Measurements from ENCODE around the gene GJB2. TPM values are rescaled to one million over a fixed set of nuclear protein-coding genes. Genes with fewer than 3 reads are reported as not detected.

The GJB2 gene
- total RNA-seq, 4 donors from 2014 or later, result 32.8 to 129 (median 77.5) TPM

DNA sequence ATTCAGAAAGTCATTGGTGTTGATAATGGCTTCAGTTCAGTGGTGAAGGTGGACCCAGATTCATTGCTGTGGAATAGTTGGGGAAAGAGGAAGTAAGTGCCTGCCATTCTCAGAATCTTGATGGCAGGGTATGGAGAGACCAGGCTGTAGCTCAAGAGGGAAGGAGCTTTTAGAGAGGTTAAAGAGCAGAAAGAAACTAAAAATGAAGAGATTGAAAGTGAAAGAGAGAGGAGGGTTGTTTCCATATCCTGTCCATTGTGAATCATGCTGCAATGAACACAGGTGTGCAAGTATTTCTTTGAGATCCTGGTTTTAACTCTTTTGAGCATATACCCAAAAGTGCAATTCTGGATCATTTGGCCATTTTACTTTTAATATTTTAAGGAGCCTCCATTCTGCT is 26.8 kb upstream of the GJB2 start:
- DNase-seq (ENCODE audit: low spot score in 2 of 2), result no peak
- Histone ChIP-seq H3K27ac (no peak overlapping the region), H3K9me3 (no peaks in the 10 kb centered on the region), H3K4me1 (no peaks in the 10 kb centered on the region), H3K4me3 (no peak overlapping the region), H3K36me3 (no peaks in the 10 kb centered on the region), H3K27me3 (no peaks in the 10 kb centered on the region)
- no peak for TF ChIP-seq POLR2AphosphoS5 (IDR thresholded peaks at IDR 0.05)
- no peak for TF ChIP-seq POLR2A (IDR thresholded peaks at IDR 0.05)
- no peak for TF ChIP-seq EP300 (IDR thresholded peaks at IDR 0.05)
- TF ChIP-seq, protein P1, sequence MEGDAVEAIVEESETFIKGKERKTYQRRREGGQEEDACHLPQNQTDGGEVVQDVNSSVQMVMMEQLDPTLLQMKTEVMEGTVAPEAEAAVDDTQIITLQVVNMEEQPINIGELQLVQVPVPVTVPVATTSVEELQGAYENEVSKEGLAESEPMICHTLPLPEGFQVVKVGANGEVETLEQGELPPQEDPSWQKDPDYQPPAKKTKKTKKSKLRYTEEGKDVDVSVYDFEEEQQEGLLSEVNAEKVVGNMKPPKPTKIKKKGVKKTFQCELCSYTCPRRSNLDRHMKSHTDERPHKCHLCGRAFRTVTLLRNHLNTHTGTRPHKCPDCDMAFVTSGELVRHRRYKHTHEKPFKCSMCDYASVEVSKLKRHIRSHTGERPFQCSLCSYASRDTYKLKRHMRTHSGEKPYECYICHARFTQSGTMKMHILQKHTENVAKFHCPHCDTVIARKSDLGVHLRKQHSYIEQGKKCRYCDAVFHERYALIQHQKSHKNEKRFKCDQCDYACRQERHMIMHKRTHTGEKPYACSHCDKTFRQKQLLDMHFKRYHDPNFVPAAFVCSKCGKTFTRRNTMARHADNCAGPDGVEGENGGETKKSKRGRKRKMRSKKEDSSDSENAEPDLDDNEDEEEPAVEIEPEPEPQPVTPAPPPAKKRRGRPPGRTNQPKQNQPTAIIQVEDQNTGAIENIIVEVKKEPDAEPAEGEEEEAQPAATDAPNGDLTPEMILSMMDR (IDR thresholded peaks at IDR 0.05), result no peak

DNA sequence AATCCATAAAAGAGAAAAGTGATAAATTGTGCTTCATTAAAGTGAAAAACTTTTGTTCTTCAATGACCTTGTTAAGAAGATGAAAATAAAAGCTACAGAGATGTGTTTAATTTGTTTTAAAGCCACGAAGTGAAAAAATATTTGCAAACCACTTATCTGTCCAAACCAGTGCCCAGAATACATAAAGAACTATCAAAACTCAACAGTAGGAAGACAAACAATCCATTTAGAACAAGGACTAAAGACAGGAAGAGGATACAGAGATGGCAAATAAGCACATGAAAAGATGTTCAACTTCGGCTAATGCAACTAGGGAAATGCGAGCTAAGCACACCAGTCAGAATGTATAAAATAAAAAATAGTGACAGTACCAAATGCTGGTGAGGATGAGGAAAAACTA is 24.4 kb upstream of the GJB2 start:
- no peaks in the 10 kb centered on the region for H3K9me3 ChIP-seq
- no peaks in the 10 kb centered on the region for H3K36me3 ChIP-seq
- 71% methylated on average over 3 of the region's 3 CpGs for WGBS
- H3K27me3 ChIP-seq, result no peaks in the 10 kb centered on the region
- no peaks in the 10 kb centered on the region for H3K4me1 ChIP-seq
- TF ChIP-seq POLR2A (IDR thresholded peaks at IDR 0.05), result no peak
- TF ChIP-seq POLR2AphosphoS5 (IDR thresholded peaks at IDR 0.05), result no peak
- no peak for TF ChIP-seq EP300 (IDR thresholded peaks at IDR 0.05)
- TF ChIP-seq, protein P1 (IDR thresholded peaks at IDR 0.05), result no peak
- no peak overlapping the region for H3K27ac ChIP-seq
- H3K4me3 ChIP-seq, result no peak overlapping the region
- DNase-seq (ENCODE audit: low spot score in 2 of 2), result no peak

DNA sequence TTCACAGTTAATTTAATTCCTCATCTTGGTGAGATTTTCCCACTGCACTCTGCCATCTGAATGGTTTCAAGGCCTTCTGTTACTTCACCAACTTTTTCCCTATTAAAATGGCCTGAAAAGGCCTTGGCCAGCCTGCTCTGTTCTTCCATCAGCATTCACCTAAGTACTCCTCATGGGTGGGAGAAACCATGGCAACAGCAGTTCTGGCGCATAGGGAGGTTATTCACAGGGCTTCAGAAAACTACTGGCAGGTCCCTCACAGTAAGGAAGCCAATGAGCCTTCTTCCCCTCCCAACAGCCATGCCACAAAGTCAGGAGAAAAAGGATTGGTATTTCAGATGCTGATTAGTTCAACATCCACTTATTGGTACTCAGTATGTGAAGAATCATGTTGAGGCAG is 17.2 kb upstream of the GJB2 start:
- peaks cover 9% of the 10 kb centered on the region for H3K27me3 ChIP-seq
- TF ChIP-seq POLR2A (IDR thresholded peaks at IDR 0.05) (no peak), POLR2AphosphoS5 (IDR thresholded peaks at IDR 0.05) (no peak), EP300 (IDR thresholded peaks at IDR 0.05) (no peak)
- TF ChIP-seq, protein P1 (IDR thresholded peaks at IDR 0.05), result no peak
- no peak overlapping the region for H3K27ac ChIP-seq
- no peaks in the 10 kb centered on the region for H3K4me1 ChIP-seq
- H3K4me3 ChIP-seq, result no peak overlapping the region
- 100% methylated on average over 1 of the region's 1 CpG for WGBS
- DNase-seq (ENCODE audit: low spot score in 2 of 2), result no peak
- no peaks in the 10 kb centered on the region for H3K9me3 ChIP-seq
- no peaks in the 10 kb centered on the region for H3K36me3 ChIP-seq

DNA sequence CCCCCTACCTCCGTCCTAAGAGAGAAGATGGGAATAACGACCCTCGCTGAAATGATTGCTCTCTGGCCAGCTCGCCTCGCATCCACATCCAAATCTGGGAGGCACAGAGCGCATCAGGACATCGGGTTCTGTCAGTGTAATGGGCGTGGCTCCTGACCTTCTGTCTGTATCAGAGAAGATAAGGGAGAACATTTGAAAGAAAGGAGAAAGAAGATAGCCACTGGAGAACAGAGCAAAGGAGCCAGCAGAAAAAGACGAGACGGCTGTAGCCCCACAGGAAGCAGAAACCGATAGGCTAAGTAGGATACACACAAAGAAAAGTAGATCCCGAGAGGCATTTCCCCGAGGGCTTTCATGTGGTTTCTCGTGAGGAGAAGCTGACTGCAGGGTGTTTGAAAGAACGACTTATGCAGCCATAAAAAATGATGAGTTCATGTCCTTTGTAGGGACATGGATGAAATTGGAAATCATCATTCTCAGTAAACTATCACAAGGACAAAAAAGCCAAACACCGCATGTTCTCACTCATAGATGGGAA is 14.0 kb upstream of the GJB2 start:
- TF ChIP-seq, protein P1 (IDR thresholded peaks at IDR 0.05), result no peak
- TF ChIP-seq EP300 (IDR thresholded peaks at IDR 0.05) (no peak), POLR2AphosphoS5 (IDR thresholded peaks at IDR 0.05) (no peak), POLR2A (IDR thresholded peaks at IDR 0.05) (no peak)
- H3K27me3 ChIP-seq, result peaks cover 9% of the 10 kb centered on the region
- H3K27ac ChIP-seq, result no peak overlapping the region
- no peak for DNase-seq (ENCODE audit: low spot score in 2 of 2)
- H3K4me3 ChIP-seq, result no peak overlapping the region
- no peaks in the 10 kb centered on the region for H3K9me3 ChIP-seq
- H3K36me3 ChIP-seq, result no peaks in the 10 kb centered on the region
- H3K4me1 ChIP-seq, result no peaks in the 10 kb centered on the region
- WGBS, result 76% methylated on average over 16 of the region's 16 CpGs

DNA sequence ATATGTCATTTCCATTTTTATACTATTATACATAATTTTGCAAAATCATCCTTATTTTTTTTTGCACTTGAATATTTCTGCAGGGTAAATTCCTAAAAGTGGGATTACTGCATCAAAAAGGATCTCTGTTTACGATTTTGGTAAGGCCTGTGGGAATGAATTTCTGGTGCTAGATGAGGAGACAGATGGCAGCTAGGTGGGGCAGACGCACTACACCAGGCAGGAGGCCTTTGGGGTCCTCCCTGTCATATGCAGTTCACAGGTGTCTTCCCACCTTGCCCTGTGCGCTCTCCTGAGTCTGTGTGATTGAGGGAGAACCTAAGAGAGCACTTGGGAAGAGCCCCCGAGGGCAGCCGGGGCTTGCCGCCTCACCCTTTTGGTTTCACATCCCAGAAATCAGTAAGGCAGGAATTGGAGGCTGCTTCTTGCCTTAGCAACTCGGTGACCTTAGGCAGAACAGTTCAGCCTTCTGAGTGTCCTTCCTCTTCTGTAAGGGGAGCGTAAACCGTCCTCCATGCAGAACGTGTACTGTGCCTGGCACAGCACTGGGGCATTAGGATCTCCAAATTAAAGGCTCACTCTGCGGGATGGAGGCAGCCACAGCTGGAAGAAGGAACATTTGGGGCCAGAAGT is 13.4 kb upstream of the GJB2 start:
- peaks cover 9% of the 10 kb centered on the region for H3K27me3 ChIP-seq
- no peak overlapping the region for H3K4me3 ChIP-seq
- no peak overlapping the region for H3K27ac ChIP-seq
- TF ChIP-seq POLR2AphosphoS5 (IDR thresholded peaks at IDR 0.05) (no peak), EP300 (IDR thresholded peaks at IDR 0.05) (no peak), POLR2A (IDR thresholded peaks at IDR 0.05) (no peak)
- TF ChIP-seq, protein P1 (IDR thresholded peaks at IDR 0.05), result no peak
- no peaks in the 10 kb centered on the region for H3K9me3 ChIP-seq
- H3K4me1 ChIP-seq, result no peaks in the 10 kb centered on the region
- 73% methylated on average over 9 of the region's 11 CpGs for WGBS
- H3K36me3 ChIP-seq, result no peaks in the 10 kb centered on the region
- no peak for DNase-seq (ENCODE audit: low spot score in 2 of 2)

Data from suprapubic skin (tissue), 4 donors.